Right lobe of liver (tissue), 6 donors: ENCODE data around the gene S100A9. TPM values are rescaled to one million over a fixed set of nuclear protein-coding genes. Genes with fewer than 3 reads are reported as not detected.

ENCODE experiments used
- ATAC-seq, 4 donors: fragments of 200-7000 bp; cut with Tn5 transposase; one replicate each; pipeline ENCODE4 v1.9.1; 2020; ENCODE audit warnings: mild to moderate bottlenecking in 4 of 4, moderate library complexity in 4 of 4
- DNase-seq, 3 donors: peaks; one replicate each; pipeline ENCODE4 v3.0.0-alpha.2; 2020
- H3K27ac ChIP-seq, 3 donors: fragments of 200-600 bp; one replicate each; pipeline ENCODE4 v1.8.0; 2022
- H3K27me3 ChIP-seq, 2 donors: fragments of 200-600 bp; one replicate each; pipeline ENCODE4 v1.8.0; 2022
- H3K36me3 ChIP-seq, 4 donors: fragments of 200-600 bp; sonication (generic) in 1 of 4; one replicate each; pipeline versions ENCODE4 v1.5.1 to v1.8.0; 2017 to 2022; ENCODE audit warnings: control low read depth in 1 of 4
- H3K4me1 ChIP-seq, 4 donors: fragments of 200-600 bp; sonication (generic) in 1 of 4; one replicate each; pipeline versions ENCODE4 v1.5.1 to v1.8.0; 2017 to 2022; ENCODE audit warnings: control low read depth in 1 of 4
- H3K4me3 ChIP-seq, 3 donors: fragments of 200-600 bp; one replicate each; pipeline ENCODE4 v1.8.0; 2022
- H3K9me3 ChIP-seq, 4 donors: fragments of 200-600 bp; sonication (generic) in 1 of 4; one replicate each; pipeline versions ENCODE4 v1.5.1 to v1.8.0; 2017 to 2022; ENCODE audit warnings: control low read depth in 1 of 4
- POLR2A ChIP-seq: fragments of 450-650 bp; IDR thresholded peaks from one replicate; pipeline ENCODE4 v1.6.1; 2017; ENCODE audit warnings: antibody characterized with exemption, mild to moderate bottlenecking
- WGBS: methylation state at CpG from one replicate; pipeline ENCODE4 v1.1.6; 2018; ENCODE audit warnings: low coverage, low lambda C conversion rate; ENCODE audit not compliant: insufficient coverage; ENCODE audit errors: missing lambda C conversion rate; 5-methylcytosine and 5-hydroxymethylcytosine counted together
- intact Hi-C, 2 donors: fragments of 100-400 bp; cut with DNase I; formaldehyde crosslinking; loops; one replicate each; pipeline versions ENCODE4 v1.11.2 to v1.14.1; 2022
- total RNA-seq, 6 experiments: library from RNA; depleted of rRNA in 2 of 6; stranded (reverse); fragments of >200 nt in 2 of 6; fragmentation: NEBNext Ultra II Directional in 3 of 6; extraction: Animal tissue kit (Norgen Biotek cat#: 25700) in 3 of 6; gene quantifications; one replicate each; pipeline versions ENCODE4 v1.1.0 to v1.2.4, GENCODE V29; 2016 to 2023
- TF ChIP-seq, protein P1 (sequence below), 4 donors: fragments of 200-600 bp in 3 of 4; fragments of 450-650 bp in 1 of 4; IDR thresholded peaks; one replicate each; pipeline versions ENCODE4 v1.5.1 to v1.8.0; 2016 to 2022; ENCODE audit warnings: antibody characterized with exemption in 4 of 4, mild to moderate bottlenecking in 2 of 4
- donor health status: DM: no; HTN: yes; CAD: no.
- donor health status: DM: no; HTN: no; CAD: no.
- donor health status: DM: no; HTN: no; CAD: no.
- donor health status: DM: no; HTN: yes; CAD: no.
- donor health status: DM: no; HTN: yes; CAD: no.

Gene S100A9
- total RNA-seq, 6 experiments from 2014 or later = 34.3 to 96.8 (median 64.5) TPM

- no peak overlapping the region for H3K4me3 ChIP-seq
- H3K27ac ChIP-seq = no peak overlapping the region
- intact Hi-C loops = no loop called here
Measured at GRCh38 chr1:153360190-153360589, 2.5 kb downstream of the S100A9 start.

DNA sequence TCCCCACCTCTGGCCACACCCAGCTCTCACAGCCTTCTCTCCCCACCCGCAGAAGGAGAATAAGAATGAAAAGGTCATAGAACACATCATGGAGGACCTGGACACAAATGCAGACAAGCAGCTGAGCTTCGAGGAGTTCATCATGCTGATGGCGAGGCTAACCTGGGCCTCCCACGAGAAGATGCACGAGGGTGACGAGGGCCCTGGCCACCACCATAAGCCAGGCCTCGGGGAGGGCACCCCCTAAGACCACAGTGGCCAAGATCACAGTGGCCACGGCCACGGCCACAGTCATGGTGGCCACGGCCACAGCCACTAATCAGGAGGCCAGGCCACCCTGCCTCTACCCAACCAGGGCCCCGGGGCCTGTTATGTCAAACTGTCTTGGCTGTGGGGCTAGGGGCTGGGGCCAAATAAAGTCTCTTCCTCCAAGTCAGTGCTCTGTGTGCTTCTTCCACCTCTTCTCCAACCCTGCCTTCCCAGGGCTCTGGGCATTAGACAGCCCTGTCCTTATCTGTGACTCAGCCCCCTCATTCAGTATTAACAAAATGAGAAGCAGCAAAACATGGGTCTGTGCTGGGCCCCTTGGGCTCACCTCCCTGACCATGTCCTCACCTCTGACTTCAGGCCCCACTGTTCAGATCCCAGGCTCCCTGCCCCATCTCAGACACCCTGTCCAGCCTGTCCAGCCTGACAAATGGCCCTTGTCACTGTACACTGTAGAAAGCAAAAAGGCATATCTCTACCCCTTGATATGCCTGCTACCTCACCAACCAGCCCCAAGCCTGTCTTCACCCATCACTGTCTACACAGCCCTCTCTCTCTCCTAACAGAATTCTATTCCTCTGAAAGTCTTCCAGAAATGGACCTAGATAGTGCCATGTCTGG is 3.2 kb downstream of the S100A9 start:
- Histone ChIP-seq H3K36me3 (no peaks in the 10 kb centered on the region), H3K9me3 (no peaks in the 10 kb centered on the region), H3K4me1 (peaks cover 0 to 8% (median 2%) of the 10 kb centered on the region in 4 donors), H3K4me3 (no peak overlapping the region), H3K27me3 (no peaks in the 10 kb centered on the region), H3K27ac (no peak overlapping the region)
- ATAC-seq (no peak), DNase-seq (peak in 1 of 3 donors; percentile 48)
- WGBS = 79% methylated on average over 7 of the region's 11 CpGs
- intact Hi-C loops = no loop called here
- TF ChIP-seq, protein P1, sequence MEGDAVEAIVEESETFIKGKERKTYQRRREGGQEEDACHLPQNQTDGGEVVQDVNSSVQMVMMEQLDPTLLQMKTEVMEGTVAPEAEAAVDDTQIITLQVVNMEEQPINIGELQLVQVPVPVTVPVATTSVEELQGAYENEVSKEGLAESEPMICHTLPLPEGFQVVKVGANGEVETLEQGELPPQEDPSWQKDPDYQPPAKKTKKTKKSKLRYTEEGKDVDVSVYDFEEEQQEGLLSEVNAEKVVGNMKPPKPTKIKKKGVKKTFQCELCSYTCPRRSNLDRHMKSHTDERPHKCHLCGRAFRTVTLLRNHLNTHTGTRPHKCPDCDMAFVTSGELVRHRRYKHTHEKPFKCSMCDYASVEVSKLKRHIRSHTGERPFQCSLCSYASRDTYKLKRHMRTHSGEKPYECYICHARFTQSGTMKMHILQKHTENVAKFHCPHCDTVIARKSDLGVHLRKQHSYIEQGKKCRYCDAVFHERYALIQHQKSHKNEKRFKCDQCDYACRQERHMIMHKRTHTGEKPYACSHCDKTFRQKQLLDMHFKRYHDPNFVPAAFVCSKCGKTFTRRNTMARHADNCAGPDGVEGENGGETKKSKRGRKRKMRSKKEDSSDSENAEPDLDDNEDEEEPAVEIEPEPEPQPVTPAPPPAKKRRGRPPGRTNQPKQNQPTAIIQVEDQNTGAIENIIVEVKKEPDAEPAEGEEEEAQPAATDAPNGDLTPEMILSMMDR (IDR thresholded peaks at IDR 0.05) = no peak
- TF ChIP-seq POLR2A = no peak

More at GRCh38 chr1:153360190-153360589, 2.5 kb downstream of the S100A9 start:
- DNase-seq (no peak), ATAC-seq (peak in 2 of 4 donors; percentile 7 to 8)
- Histone ChIP-seq H3K9me3 (no peaks in the 10 kb centered on the region), H3K27me3 (no peaks in the 10 kb centered on the region), H3K4me1 (peaks cover 0 to 8% (median 2%) of the 10 kb centered on the region in 4 donors), H3K36me3 (no peaks in the 10 kb centered on the region)
- no peak for TF ChIP-seq POLR2A
- WGBS = 66% methylated on average over 2 of the region's 2 CpGs

DNA sequence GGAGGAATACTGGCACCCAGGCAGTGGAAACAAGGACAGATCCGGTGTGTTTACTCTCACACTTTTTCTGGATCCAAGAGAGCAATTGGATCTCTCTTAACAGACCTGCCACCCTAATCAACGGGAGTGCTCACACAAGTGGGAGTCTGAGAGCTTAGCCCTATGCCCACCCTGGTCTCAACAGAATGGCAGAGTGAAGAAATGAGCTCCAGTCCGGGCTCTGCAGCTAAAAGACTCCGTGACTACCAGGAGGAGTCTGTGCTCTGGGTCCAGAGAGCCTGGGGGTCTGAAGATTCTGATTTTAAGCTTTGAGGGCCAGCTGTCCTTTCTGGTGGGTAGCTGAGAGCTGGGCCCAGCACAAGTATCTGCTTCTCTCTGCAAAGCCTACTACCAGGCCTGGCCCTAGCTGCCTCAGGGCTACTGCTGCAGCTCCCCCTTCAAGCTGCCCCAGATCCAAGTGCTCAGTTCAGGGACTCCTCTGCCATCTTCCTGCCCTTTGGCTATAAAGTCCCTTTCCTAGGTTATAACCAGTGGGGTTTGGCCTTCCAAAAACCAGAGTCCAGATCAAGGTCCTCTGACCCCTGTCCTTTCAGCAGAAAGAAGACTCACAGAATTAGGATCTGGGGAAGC is 3.9 kb downstream of the S100A9 start:
- ATAC-seq (no peak), DNase-seq (peak in 1 of 3 donors; percentile 43)
- Histone ChIP-seq H3K27ac (no peak overlapping the region), H3K9me3 (no peaks in the 10 kb centered on the region), H3K36me3 (no peaks in the 10 kb centered on the region), H3K27me3 (no peaks in the 10 kb centered on the region), H3K4me1 (peaks cover 0 to 8% (median 2%) of the 10 kb centered on the region in 4 donors), H3K4me3 (no peak overlapping the region)
- WGBS = 51% methylated on average over 4 of the region's 4 CpGs
- intact Hi-C loops = no loop called here
- TF ChIP-seq, protein P1 (IDR thresholded peaks at IDR 0.05) = no peak
- no peak for TF ChIP-seq POLR2A

DNA sequence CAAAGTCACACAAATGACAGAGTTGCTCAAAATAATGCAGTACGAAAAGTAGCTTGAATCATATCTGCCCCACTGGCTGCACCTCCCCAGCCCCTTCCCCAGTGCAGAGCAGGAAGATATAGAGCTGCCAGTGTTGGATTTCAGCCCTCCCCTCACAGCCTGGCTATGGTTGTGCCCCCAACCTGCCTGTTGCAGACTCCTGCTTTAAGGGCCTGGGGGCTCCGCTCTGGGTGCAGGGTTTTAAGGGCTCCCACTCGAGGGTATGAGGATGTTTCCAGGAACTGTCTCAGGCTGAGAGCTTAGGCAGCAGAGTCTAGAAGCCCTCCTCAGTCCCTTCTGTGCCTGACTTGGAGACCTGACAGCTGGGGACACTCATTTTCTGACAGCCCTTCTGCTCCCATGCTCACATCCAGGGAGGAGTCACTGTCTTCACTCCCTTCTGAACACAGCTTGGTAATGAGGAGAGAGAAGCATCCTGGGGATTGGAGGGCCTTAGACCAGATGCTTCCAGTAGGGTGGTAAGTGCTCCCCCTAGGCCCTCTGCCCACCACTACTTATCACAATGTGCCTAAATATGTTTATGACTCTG is 4.6 kb downstream of the S100A9 start:
- ATAC-seq (no peak), DNase-seq (peak in 1 of 3 donors; percentile 41)
- Histone ChIP-seq H3K4me1 (peaks cover 0 to 8% (median 2%) of the 10 kb centered on the region in 4 donors), H3K4me3 (no peak overlapping the region), H3K9me3 (no peaks in the 10 kb centered on the region), H3K36me3 (no peaks in the 10 kb centered on the region), H3K27ac (no peak overlapping the region), H3K27me3 (no peaks in the 10 kb centered on the region)
- intact Hi-C loops = no loop called here
- 29% methylated on average over 2 of the region's 3 CpGs for WGBS
- TF ChIP-seq POLR2A = no peak
- TF ChIP-seq, protein P1 (IDR thresholded peaks at IDR 0.05) = no peak

- H3K36me3 ChIP-seq = no peaks in the 10 kb centered on the region
Measured at GRCh38 chr1:153363641-153364040, 6.0 kb downstream of the S100A9 start.

More at GRCh38 chr1:153363641-153364040, 6.0 kb downstream of the S100A9 start:
- ATAC-seq (no peak), DNase-seq (no peak)
- Histone ChIP-seq H3K27me3 (no peaks in the 10 kb centered on the region), H3K9me3 (no peaks in the 10 kb centered on the region), H3K4me3 (no peak overlapping the region), H3K27ac (no peak overlapping the region), H3K4me1 (no peaks in the 10 kb centered on the region)
- WGBS = 56% methylated on average over 3 of the region's 3 CpGs
- intact Hi-C loops = no loop called here
- TF ChIP-seq, protein P1 (IDR thresholded peaks at IDR 0.05) = no peak
- TF ChIP-seq POLR2A = no peak
